K562 (cell line): ENCODE measurements around the gene CD47. TPM values are rescaled to one million over a fixed set of nuclear protein-coding genes. Genes with fewer than 3 reads are reported as not detected.

Source experiments
- BCLAF1 ChIP-seq, 2 experiments: fragments of 450-650 bp in 1 of 2; IDR thresholded peaks; 2 replicates each; pipeline ENCODE4 v1.6.1; 2011 to 2017; ENCODE audit warnings: low read depth in 2 of 2, antibody characterized with exemption in 1 of 2, borderline replicate concordance in 1 of 2, low read length in 1 of 2, mild to moderate bottlenecking in 1 of 2, mixed read lengths in 1 of 2; ENCODE audit not compliant: control insufficient read depth in 1 of 2
- MEF2A ChIP-seq: IDR thresholded peaks from 2 replicates; pipeline ENCODE4 v1.6.1; 2011; ENCODE audit warnings: low read depth, mild to moderate bottlenecking, low read length, moderate library complexity; ENCODE audit not compliant: control insufficient read depth
- MYC ChIP-seq, 2 experiments: fragments of 250-450 bp in 1 of 2; sonication (Bioruptor Pico) in 1 of 2; IDR thresholded peaks; 2 replicates each; pipeline versions ENCODE4 v1.5.1 to v1.6.1; 2012 to 2021; ENCODE audit warnings: low read depth in 2 of 2, borderline replicate concordance in 1 of 2, improper control_type of control experiment in 1 of 2, low read length in 1 of 2, mild to moderate bottlenecking in 1 of 2, moderate library complexity in 1 of 2
- RFX1 ChIP-seq: fragments of 450-650 bp; IDR thresholded peaks from 2 replicates; pipeline ENCODE4 v1.6.1; 2016; ENCODE audit warnings: mild to moderate bottlenecking, moderate library complexity
- SAFB2 ChIP-seq: fragments of 200-400 bp; formaldehyde crosslinking; IDR thresholded peaks from 2 replicates; pipeline ENCODE4 v1.6.1; 2018; ENCODE audit warnings: borderline replicate concordance, low read length, low read depth, moderate library complexity; ENCODE audit not compliant: severe bottlenecking
- SMARCC2 ChIP-seq: fragments of 450-650 bp; IDR thresholded peaks from 2 replicates; pipeline ENCODE4 v1.6.1; 2017; ENCODE audit warnings: antibody characterized with exemption, moderate library complexity, mild to moderate bottlenecking, low read depth
- TFAM ChIP-seq: fragments of 250-450 bp; sonication (Bioruptor Pico); conservative IDR thresholded peaks from 2 replicates; pipeline ENCODE4 v1.5.0; 2021; ENCODE audit warnings: mild to moderate bottlenecking, moderate library complexity
- polyA plus RNA-seq, 8 experiments: library from polyadenylated mRNA; depleted of rRNA in 4 of 8; stranded (reverse) in 5 of 8; unstranded in 3 of 8; fragments of >200 nt; fragmentation: Nextera tagmentation in 2 of 8; fragmentation: Illumina TruSeq in 1 of 8; extraction: Ambion mirVana in 2 of 8; extraction: Trizol in 1 of 8; gene quantifications; 2 replicates each; pipeline versions ENCODE4 v1.2.1 to v1.2.3, GENCODE V29; 2011 to 2014; ENCODE audit warnings: inconsistent platforms in 1 of 8, missing spikeins in 1 of 8
- total RNA-seq, 7 experiments: library from RNA; depleted of rRNA in 6 of 7; stranded (reverse); fragments of >200 nt in 6 of 7; fragmentation: Illumina TruSeq in 2 of 7; extraction: Trizol in 2 of 7; gene quantifications; 2 replicates each; pipeline versions ENCODE4 v1.2.1 to v1.2.3, GENCODE V29; 2011 to 2021; ENCODE audit warnings: low replicate concordance in 1 of 7

CD47 gene
- total and polyA plus RNA-seq, 9 of the 15 experiments (the other 6 are each of a cell fraction or from before 2014, with no cell fraction given), result 10.2 to 62.6 (median 36.3) TPM

- TF ChIP-seq SMARCC2 (no peak), TFAM (no peak), MEF2A (no peak), MYC (IDR thresholded peaks at IDR 0.05; ENCODE audit: low read depth, low read length) (no peak), MYC (CRISPR knock-in tag; IDR thresholded peaks at IDR 0.05; ENCODE audit: borderline replicate concordance, low read depth) (no peak), BCLAF1 (IDR thresholded peaks at IDR 0.05; ENCODE audit: borderline replicate concordance in 1 of 2, control insufficient read depth in 1 of 2, low read depth in 2 of 2, low read length in 1 of 2) (no peak), SAFB2 (no peak), RFX1 (peak; percentile 55)
- TF ChIP-seq, all 486 proteins: peak for 3
Measured at GRCh38 chr3:108131475-108132134, 40.8 kb upstream of the CD47 start (continued).
